Measurements from ENCODE around the gene CHCHD5.

Gene CHCHD5

GRCh38 chr2:112585400-112585799 is 991 bp downstream of the CHCHD5 start:
- CTCF ChIA-PET, result interaction anchor here (1.0 to 2.5 kb wide), 5 partner anchors 13 to 300 kb away, joined by 3 to 18 read pairs (median 5); no protein-coding TSS in a partner anchor
- WGBS (ENCODE audit: insufficient coverage), result no CpG with 5 or more reads among the region's 3 CpGs
- POLR2A ChIA-PET, result no interaction called here
- peak overlapping the region in 5 of 7 experiments; percentile 80 to 92 (median 84) for H3K4me3 ChIP-seq (ENCODE audit: control insufficient read depth in 1 of 7, extremely low read depth in 1 of 7, insufficient read depth in 4 of 7, low read depth in 2 of 7, low read length in 6 of 7)
- peaks cover 6 to 32% (median 23%) of the 10 kb centered on the region in 4 experiments for H3K4me1 ChIP-seq (ENCODE audit: control extremely low read depth in 1 of 4, control insufficient read depth in 4 of 4, insufficient read depth in 4 of 4, low read length in 3 of 4)
- peaks cover 0 to 30% (median 21%) of the 10 kb centered on the region in 4 experiments for H3K36me3 ChIP-seq (ENCODE audit: control insufficient read depth in 4 of 4, insufficient read depth in 4 of 4, low read length in 3 of 4)
- no peaks in the 10 kb centered on the region for H3K9me3 ChIP-seq (ENCODE audit: control extremely low read depth in 1 of 5, control insufficient read depth in 4 of 5, insufficient read depth in 2 of 5, low read depth in 1 of 5, low read length in 4 of 5)
- no peaks in the 10 kb centered on the region for H3K27me3 ChIP-seq (replicated peaks in 2 of 5; ENCODE audit: control insufficient read depth in 4 of 5, insufficient read depth in 5 of 5, low read length in 4 of 5)
- DNase-seq, result no peak
- H3K27ac ChIP-seq (ENCODE audit: insufficient read depth in 1 of 2, low read depth in 1 of 2, low read length in 2 of 2, poor library complexity in 1 of 2, severe bottlenecking in 2 of 2), result peak overlapping the region in 1 of 2 experiments; percentile 87

- Histone ChIP-seq H3K9me3 (ENCODE audit: control extremely low read depth in 1 of 5, control insufficient read depth in 4 of 5, insufficient read depth in 2 of 5, low read depth in 1 of 5, low read length in 4 of 5) (no peaks in the 10 kb centered on the region), H3K27ac (ENCODE audit: insufficient read depth in 1 of 2, low read depth in 1 of 2, low read length in 2 of 2, poor library complexity in 1 of 2, severe bottlenecking in 2 of 2) (peak overlapping the region in 1 of 2 experiments; percentile 87), H3K4me3 (ENCODE audit: control insufficient read depth in 1 of 7, extremely low read depth in 1 of 7, insufficient read depth in 4 of 7, low read depth in 2 of 7, low read length in 6 of 7) (peak overlapping the region in 1 of 7 experiments; percentile 89), H3K36me3 (ENCODE audit: control insufficient read depth in 4 of 4, insufficient read depth in 4 of 4, low read length in 3 of 4) (peaks cover 0 to 30% (median 23%) of the 10 kb centered on the region in 4 experiments), H3K27me3 (replicated peaks in 2 of 5; ENCODE audit: control insufficient read depth in 4 of 5, insufficient read depth in 5 of 5, low read length in 4 of 5) (no peaks in the 10 kb centered on the region), H3K4me1 (ENCODE audit: control extremely low read depth in 1 of 4, control insufficient read depth in 4 of 4, insufficient read depth in 4 of 4, low read length in 3 of 4) (peaks cover 6 to 32% (median 23%) of the 10 kb centered on the region in 4 experiments)
- ChIA-PET CTCF (interaction anchor here (1.8 to 2.5 kb wide), 4 partner anchors 12 to 141 kb away, joined by 4 to 18 read pairs (median 7); no protein-coding TSS in a partner anchor), POLR2A (no interaction called here)
- 97% methylated on average over 13 of the region's 18 CpGs for WGBS (ENCODE audit: insufficient coverage)
- no peak for DNase-seq
Observed at GRCh38 chr2:112585873-112586464, 1.6 kb downstream of the CHCHD5 start.

- WGBS (ENCODE audit: insufficient coverage), result 87% methylated on average over 5 of the region's 6 CpGs
- DNase-seq, result no peak
- ChIA-PET POLR2A (no interaction called here), CTCF (no interaction called here)
- peaks cover 6 to 22% (median 18%) of the 10 kb centered on the region in 4 experiments for H3K4me1 ChIP-seq (ENCODE audit: control extremely low read depth in 1 of 4, control insufficient read depth in 4 of 4, insufficient read depth in 4 of 4, low read length in 3 of 4)
- no peak overlapping the region for H3K4me3 ChIP-seq (ENCODE audit: control insufficient read depth in 1 of 7, extremely low read depth in 1 of 7, insufficient read depth in 4 of 7, low read depth in 2 of 7, low read length in 6 of 7)
- peaks cover 0 to 30% (median 23%) of the 10 kb centered on the region in 4 experiments for H3K36me3 ChIP-seq (ENCODE audit: control insufficient read depth in 4 of 4, insufficient read depth in 4 of 4, low read length in 3 of 4)
- H3K9me3 ChIP-seq (ENCODE audit: control extremely low read depth in 1 of 5, control insufficient read depth in 4 of 5, insufficient read depth in 2 of 5, low read depth in 1 of 5, low read length in 4 of 5), result no peaks in the 10 kb centered on the region
- H3K27me3 ChIP-seq (replicated peaks in 2 of 5; ENCODE audit: control insufficient read depth in 4 of 5, insufficient read depth in 5 of 5, low read length in 4 of 5), result no peaks in the 10 kb centered on the region
- H3K27ac ChIP-seq (ENCODE audit: insufficient read depth in 1 of 2, low read depth in 1 of 2, low read length in 2 of 2, poor library complexity in 1 of 2, severe bottlenecking in 2 of 2), result no peak overlapping the region
Observed at GRCh38 chr2:112588611-112589045, 4.2 kb downstream of the CHCHD5 start.

- H3K4me1 ChIP-seq (ENCODE audit: control extremely low read depth in 1 of 4, control insufficient read depth in 4 of 4, insufficient read depth in 4 of 4, low read length in 3 of 4), result no peaks in the 10 kb centered on the region
- H3K36me3 ChIP-seq (ENCODE audit: control insufficient read depth in 4 of 4, insufficient read depth in 4 of 4, low read length in 3 of 4), result peaks cover 2 to 26% (median 20%) of the 10 kb centered on the region in 4 experiments
- DNase-seq, result no peak
- no peaks in the 10 kb centered on the region for H3K9me3 ChIP-seq (ENCODE audit: control extremely low read depth in 1 of 5, control insufficient read depth in 4 of 5, insufficient read depth in 2 of 5, low read depth in 1 of 5, low read length in 4 of 5)
- 98% methylated on average over 5 of the region's 5 CpGs for WGBS (ENCODE audit: insufficient coverage)
- no peak overlapping the region for H3K27ac ChIP-seq (ENCODE audit: insufficient read depth in 1 of 2, low read depth in 1 of 2, low read length in 2 of 2, poor library complexity in 1 of 2, severe bottlenecking in 2 of 2)
- POLR2A ChIA-PET, result no interaction called here
- CTCF ChIA-PET, result interaction anchor here (0.6 to 2.4 kb wide), 4 partner anchors 9 to 136 kb away, joined by 3 to 9 read pairs (median 6); no protein-coding TSS in a partner anchor
- H3K27me3 ChIP-seq (replicated peaks in 2 of 5; ENCODE audit: control insufficient read depth in 4 of 5, insufficient read depth in 5 of 5, low read length in 4 of 5), result no peaks in the 10 kb centered on the region
- no peak overlapping the region for H3K4me3 ChIP-seq (ENCODE audit: control insufficient read depth in 1 of 7, extremely low read depth in 1 of 7, insufficient read depth in 4 of 7, low read depth in 2 of 7, low read length in 6 of 7)
Observed at GRCh38 chr2:112591413-112591812, 7.0 kb downstream of the CHCHD5 start.

GRCh38 chr2:112593736-112594135 is 9.3 kb downstream of the CHCHD5 start:
- no peaks in the 10 kb centered on the region for H3K4me1 ChIP-seq (ENCODE audit: control extremely low read depth in 1 of 4, control insufficient read depth in 4 of 4, insufficient read depth in 4 of 4, low read length in 3 of 4)

GRCh38 chr2:112597537-112598322 is 13.3 kb downstream of the CHCHD5 start:
- H3K4me3 ChIP-seq (ENCODE audit: control insufficient read depth in 1 of 7, extremely low read depth in 1 of 7, insufficient read depth in 4 of 7, low read depth in 2 of 7, low read length in 6 of 7), result no peak overlapping the region
- 93% methylated on average over 8 of the region's 10 CpGs for WGBS (ENCODE audit: insufficient coverage)
- ChIA-PET CTCF (interaction anchor here (0.8 to 11.6 kb wide), 7 partner anchors 9 to 288 kb away, joined by 3 to 158 read pairs (median 4); partner anchors contain the start of gene CHCHD5), POLR2A (no interaction called here)
- H3K36me3 ChIP-seq (ENCODE audit: control insufficient read depth in 4 of 4, insufficient read depth in 4 of 4, low read length in 3 of 4), result peaks cover 0 to 2% (median 0%) of the 10 kb centered on the region in 4 experiments
- peaks cover 0 to 8% (median 6%) of the 10 kb centered on the region in 4 experiments for H3K4me1 ChIP-seq (ENCODE audit: control extremely low read depth in 1 of 4, control insufficient read depth in 4 of 4, insufficient read depth in 4 of 4, low read length in 3 of 4)
- no peaks in the 10 kb centered on the region for H3K9me3 ChIP-seq (ENCODE audit: control extremely low read depth in 1 of 5, control insufficient read depth in 4 of 5, insufficient read depth in 2 of 5, low read depth in 1 of 5, low read length in 4 of 5)
- H3K27ac ChIP-seq (ENCODE audit: insufficient read depth in 1 of 2, low read depth in 1 of 2, low read length in 2 of 2, poor library complexity in 1 of 2, severe bottlenecking in 2 of 2), result no peak overlapping the region
- no peak for DNase-seq
- H3K27me3 ChIP-seq (replicated peaks in 2 of 5; ENCODE audit: control insufficient read depth in 4 of 5, insufficient read depth in 5 of 5, low read length in 4 of 5), result no peaks in the 10 kb centered on the region

More at GRCh38 chr2:112593736-112594135, 9.3 kb downstream of the CHCHD5 start:
- ChIA-PET POLR2A (interaction anchor here (1.0 kb wide), 1 partner anchor 37 kb away, joined by 3 read pairs; no protein-coding TSS in a partner anchor), CTCF (interaction anchor here (1.5 to 11.6 kb wide), 3 partner anchors 7 to 133 kb away, joined by 3 to 158 read pairs (median 9); no protein-coding TSS in a partner anchor)
- H3K36me3 ChIP-seq (ENCODE audit: control insufficient read depth in 4 of 4, insufficient read depth in 4 of 4, low read length in 3 of 4), result peaks cover 2 to 8% (median 6%) of the 10 kb centered on the region in 4 experiments
- H3K9me3 ChIP-seq (ENCODE audit: control extremely low read depth in 1 of 5, control insufficient read depth in 4 of 5, insufficient read depth in 2 of 5, low read depth in 1 of 5, low read length in 4 of 5), result no peaks in the 10 kb centered on the region
- DNase-seq, result no peak
- no peak overlapping the region for H3K27ac ChIP-seq (ENCODE audit: insufficient read depth in 1 of 2, low read depth in 1 of 2, low read length in 2 of 2, poor library complexity in 1 of 2, severe bottlenecking in 2 of 2)
- 97% methylated on average over 3 of the region's 4 CpGs for WGBS (ENCODE audit: insufficient coverage)
- H3K27me3 ChIP-seq (replicated peaks in 2 of 5; ENCODE audit: control insufficient read depth in 4 of 5, insufficient read depth in 5 of 5, low read length in 4 of 5), result no peaks in the 10 kb centered on the region
- no peak overlapping the region for H3K4me3 ChIP-seq (ENCODE audit: control insufficient read depth in 1 of 7, extremely low read depth in 1 of 7, insufficient read depth in 4 of 7, low read depth in 2 of 7, low read length in 6 of 7)

Measured in common myeloid progenitor, CD34-positive (primary cell).